ENCODE results near the gene RAD23A. TPM values are rescaled to one million over a fixed set of nuclear protein-coding genes. Genes with fewer than 3 reads are reported as not detected.
A peak's percentile ranks its signal among the peaks of the same experiment; 100 is the strongest.

Gene RAD23A
- total and polyA plus RNA-seq, 9 of the 15 experiments (the other 6 are each of a cell fraction or from before 2014, with no cell fraction given), result 9.5 to 181 (median 101) TPM

GRCh38 chr19:12933287-12934072, 12.2 kb upstream of the RAD23A start, which contains the start of gene FARSA (continued):
- TF ChIP-seq CUX1 (CRISPR knock-in tag; IDR thresholded peaks at IDR 0.05) (no peak; the same call in 1 of the 2 replicates), ATF7 (IDR thresholded peaks at IDR 0.05) (no peak; the same call in 1 of the 2 replicates), RREB1 (CRISPR knock-in tag; IDR thresholded peaks at IDR 0.05) (no peak), NR2C1 (IDR thresholded peaks at IDR 0.05) (peak; percentile 90), NR2C1 (tag; IDR thresholded peaks at IDR 0.05) (peak; percentile 94), ZNF280A (IDR thresholded peaks at IDR 0.05; ENCODE audit: low read depth, partially characterized antibody) (no peak), CHD4 (IDR thresholded peaks at IDR 0.05; ENCODE audit: insufficient read depth, insufficient replicate concordance, low read depth, low read length, poor library complexity, severe bottlenecking) (no peak), ETS2 (tag; IDR thresholded peaks at IDR 0.05; ENCODE audit: borderline replicate concordance, poor library complexity, severe bottlenecking) (no peak), CLOCK (CRISPR knock-in tag; IDR thresholded peaks at IDR 0.05; ENCODE audit: borderline replicate concordance) (no peak), STAG1 (CRISPR knock-in tag; IDR thresholded peaks at IDR 0.05; ENCODE audit: borderline replicate concordance) (no peak)

All from K562 (cell line).